ENCODE results near the gene RAP2B.
A peak's percentile ranks its signal among the peaks of the same experiment; 100 is the strongest.
"Not testable (repeated sequence)": the region's sequence is repeated elsewhere in the genome, so short reads cannot be mapped to it uniquely, and the experiment has no call there.

The RAP2B gene

DNA sequence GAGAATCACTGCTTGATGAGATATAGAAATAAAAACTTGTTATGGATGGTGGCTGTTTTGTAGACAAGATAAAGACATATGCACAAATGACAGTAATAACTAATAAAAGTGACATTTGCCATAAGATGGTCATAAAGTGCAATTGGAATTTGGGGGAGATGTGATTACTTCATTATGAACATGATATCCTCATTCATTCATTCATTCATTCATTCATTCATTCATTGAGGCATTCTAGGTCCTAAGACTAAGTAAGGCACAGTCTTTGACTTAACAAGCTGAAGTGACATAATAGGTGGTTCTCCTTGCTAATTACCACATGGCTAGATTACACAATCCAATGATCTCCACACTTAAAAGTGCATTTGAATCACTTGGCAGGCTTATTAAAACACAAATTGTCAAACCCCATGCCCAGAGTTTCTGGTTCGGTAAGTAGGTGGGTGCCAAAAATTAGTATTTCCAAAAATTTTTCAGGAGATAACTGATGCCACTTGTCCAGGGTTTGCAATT lies 18.9 kb downstream of the RAP2B start:
- in situ Hi-C loops (cut with HindIII; ENCODE audit: low pct_ligation_motif_present, low pct_unique_long_range_greater_than_20kb, low sequenced_read_pairs), result no loop called here
- DNase-seq, result no peak

DNA sequence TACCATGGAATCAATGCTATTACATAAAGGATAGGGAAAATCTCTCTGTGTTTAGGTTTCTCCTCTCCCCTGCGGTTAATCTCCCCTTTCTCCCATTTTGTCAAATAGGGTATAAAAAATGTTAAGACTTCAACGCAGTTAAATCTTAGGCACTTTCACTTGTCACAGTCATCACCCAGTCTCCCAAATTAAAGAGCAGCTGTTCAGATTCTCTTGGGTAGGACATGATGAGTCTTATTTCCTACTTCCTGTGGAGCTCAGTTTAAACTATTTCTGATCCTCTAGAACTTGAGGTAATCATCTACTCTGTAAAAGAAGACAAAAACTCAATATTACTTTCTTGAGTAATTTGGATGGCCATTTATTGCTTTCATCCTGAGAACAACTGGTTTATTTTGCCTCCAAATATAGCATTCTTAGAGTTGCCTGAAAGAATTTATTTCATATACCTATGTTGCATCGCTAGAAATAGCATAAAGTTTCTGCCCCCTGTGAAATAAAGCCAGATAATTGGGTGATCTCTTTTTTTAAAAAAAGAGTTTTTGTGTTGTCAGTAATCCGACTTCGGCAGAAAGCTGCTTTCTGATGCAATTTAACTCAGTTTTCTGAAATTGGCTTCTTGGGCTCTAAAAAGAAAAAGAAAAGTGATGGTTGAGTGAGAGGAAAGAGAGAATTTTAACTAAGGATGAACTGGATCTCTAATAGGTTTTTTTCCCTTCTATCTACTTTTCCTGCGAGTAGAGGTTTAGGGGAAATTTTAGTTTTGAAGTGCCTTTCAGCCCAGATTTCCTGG lies 20.7 kb downstream of the RAP2B start:
- DNase-seq, result no peak
- in situ Hi-C loops (cut with HindIII; ENCODE audit: low pct_ligation_motif_present, low pct_unique_long_range_greater_than_20kb, low sequenced_read_pairs), result no loop called here

DNA sequence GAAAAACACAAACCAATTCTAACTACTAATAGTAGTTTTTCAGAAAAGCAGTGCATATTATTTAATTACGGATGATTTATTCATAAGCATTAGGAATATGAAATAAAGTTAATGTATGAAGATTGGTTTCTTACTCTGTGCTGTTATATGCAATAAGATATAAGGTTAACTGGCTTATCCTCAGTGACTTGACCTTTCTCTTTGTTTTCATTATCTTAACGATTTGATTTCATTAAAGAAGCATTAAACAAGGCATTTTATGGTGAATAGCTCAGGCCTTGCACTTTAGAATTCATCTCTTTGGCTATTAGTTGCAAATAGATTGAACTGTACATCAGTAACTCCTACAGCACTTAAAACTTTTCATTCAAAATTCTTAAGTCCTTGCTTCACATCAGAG lies 28.9 kb downstream of the RAP2B start:
- no peak for DNase-seq
- in situ Hi-C loops (cut with HindIII; ENCODE audit: low pct_ligation_motif_present, low pct_unique_long_range_greater_than_20kb, low sequenced_read_pairs), result no loop called here

DNA sequence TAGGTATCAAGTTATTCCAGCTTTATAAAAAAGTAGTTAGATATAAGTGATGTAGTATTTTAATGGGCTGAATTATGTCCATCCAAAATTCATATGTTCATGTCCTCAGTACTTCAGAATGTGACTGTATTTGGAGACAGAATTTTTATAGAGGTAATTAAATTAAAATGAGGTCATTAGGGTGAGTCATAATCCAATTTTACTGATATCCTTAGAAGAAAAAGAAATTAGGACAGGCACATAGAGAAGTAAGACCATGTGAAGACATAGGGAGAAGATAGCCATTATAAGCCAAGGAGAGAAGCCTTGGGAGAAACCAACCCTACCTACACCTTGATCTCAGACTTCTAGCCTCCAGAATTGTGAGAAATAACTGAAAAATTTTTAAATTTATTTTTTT lies 30.3 kb downstream of the RAP2B start:
- DNase-seq, result no peak
- in situ Hi-C loops (cut with HindIII; ENCODE audit: low pct_ligation_motif_present, low pct_unique_long_range_greater_than_20kb, low sequenced_read_pairs), result no loop called here

DNA sequence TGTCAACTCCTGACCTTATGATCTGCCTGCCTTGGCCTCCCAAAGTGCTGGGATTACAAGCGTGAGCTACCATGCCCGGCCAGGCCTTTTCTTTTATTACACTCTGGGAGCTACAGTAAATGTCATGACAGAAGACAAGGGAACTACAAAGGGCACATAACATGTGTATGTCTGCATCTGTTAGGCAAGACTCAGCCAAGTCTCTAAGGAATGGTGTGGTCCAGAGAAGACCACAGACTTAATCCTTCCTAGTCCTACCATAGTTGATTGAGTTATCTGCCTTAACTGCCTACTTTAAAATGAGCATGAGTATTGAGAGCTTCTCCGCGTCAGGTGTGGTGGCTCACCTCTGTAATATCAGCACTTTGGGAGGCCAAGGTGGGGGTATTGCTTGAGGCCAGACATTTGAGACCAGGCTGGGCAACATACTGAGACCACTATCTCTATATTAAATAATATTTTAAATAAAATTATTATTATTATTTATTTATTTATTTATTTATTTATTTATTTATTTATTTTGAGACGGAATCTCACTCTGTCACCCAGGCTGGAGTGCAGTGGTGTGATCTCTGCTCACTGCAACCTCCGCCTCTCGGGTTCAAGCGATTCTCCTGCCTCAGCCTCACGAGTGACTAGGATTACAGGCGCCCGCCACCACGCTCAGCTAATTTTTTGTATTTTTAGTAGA lies 31.9 kb downstream of the RAP2B start:
- DNase-seq; in situ Hi-C loops (cut with HindIII; ENCODE audit: low pct_ligation_motif_present, low pct_unique_long_range_greater_than_20kb, low sequenced_read_pairs): not testable (repeated sequence)

DNA sequence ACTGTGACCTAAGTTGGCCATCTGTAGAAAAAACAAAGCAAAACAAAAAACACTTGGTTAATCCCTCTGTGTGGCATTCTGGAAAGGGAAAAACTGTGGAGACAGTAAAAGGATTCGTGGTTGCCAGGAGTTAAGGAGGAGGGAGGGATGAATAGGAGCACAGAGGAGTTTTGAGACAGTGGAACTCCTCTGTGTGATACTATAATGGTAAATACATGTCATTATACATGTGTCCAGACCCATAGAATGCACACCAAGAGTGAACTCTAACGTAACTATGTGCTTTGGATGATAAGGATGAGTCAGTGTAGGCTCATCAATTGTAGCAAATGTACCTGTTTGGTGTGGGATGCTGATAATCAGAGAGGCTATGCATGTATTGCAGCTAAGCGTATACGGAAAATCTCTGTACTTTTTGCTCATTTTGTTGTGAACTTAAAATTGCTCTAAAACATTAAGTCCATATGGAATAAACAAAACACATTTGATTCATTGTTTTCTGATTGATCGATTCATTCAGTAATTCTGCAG lies 33.4 kb downstream of the RAP2B start:
- no peak for DNase-seq
- in situ Hi-C loops (cut with HindIII; ENCODE audit: low pct_ligation_motif_present, low pct_unique_long_range_greater_than_20kb, low sequenced_read_pairs), result no loop called here

DNA sequence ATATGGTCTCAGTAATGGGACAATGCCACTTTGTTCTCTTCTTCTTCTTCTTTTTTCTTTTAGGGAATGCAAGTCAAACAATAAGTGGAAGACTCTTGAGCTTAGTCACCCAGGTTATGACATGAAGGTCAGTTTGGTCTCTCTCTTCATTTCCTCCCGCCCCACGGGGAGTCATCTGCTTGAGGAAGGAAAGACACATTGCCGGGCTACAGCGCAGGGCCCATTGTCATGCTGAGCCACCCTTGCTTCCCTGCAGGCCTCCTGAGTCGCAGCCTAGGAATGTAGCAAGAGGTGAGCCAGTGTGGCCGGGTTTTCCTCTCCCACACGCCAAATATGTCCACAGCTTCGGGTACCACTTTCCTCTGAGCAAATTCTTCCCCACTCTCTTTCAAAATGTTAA lies 47.6 kb downstream of the RAP2B start:
- peak; percentile 18 for DNase-seq
- in situ Hi-C loops (cut with HindIII; ENCODE audit: low pct_ligation_motif_present, low pct_unique_long_range_greater_than_20kb, low sequenced_read_pairs), result no loop called here

DNA sequence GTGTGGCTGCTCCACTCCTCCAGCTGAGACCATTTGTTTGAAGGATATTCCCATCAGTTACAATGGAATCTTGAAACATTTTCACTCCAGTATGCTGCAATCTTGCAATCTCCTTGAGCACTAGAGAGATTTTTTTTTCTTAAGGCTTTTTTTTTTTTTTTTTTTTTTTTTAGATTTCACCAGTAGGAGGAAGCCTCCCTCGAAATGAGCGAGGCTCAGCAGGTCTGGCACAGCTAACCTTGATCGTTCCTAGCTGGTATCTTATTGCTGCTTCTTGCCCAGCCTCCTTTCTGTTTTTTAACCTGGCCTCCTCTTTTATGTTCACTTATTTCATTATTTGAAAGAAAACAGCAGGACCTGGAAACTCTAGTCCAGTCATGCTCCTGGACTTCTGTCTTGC lies 48.1 kb downstream of the RAP2B start:
- DNase-seq, result no peak
- in situ Hi-C loops (cut with HindIII; ENCODE audit: low pct_ligation_motif_present, low pct_unique_long_range_greater_than_20kb, low sequenced_read_pairs), result no loop called here

DNA sequence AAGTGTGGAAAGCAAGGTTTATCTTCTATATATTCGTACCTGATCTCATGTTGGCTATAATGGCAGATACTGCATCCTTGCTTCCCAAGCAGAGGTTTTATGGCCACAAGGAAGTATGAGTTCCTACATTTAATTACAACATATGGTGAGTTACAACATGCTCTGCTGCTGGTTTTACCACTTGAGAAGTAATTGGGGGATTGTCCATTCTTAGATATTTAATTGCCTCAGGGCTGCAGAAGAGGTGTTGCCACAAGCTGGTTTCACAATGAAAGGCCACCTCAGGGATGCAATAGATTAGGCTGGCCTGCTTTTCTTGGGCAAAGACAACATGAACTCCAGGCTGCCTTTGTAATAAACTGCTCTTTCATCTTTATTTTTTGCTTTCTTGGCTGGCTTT lies 48.6 kb downstream of the RAP2B start:
- in situ Hi-C loops (cut with HindIII; ENCODE audit: low pct_ligation_motif_present, low pct_unique_long_range_greater_than_20kb, low sequenced_read_pairs), result no loop called here
- DNase-seq, result no peak

DNA sequence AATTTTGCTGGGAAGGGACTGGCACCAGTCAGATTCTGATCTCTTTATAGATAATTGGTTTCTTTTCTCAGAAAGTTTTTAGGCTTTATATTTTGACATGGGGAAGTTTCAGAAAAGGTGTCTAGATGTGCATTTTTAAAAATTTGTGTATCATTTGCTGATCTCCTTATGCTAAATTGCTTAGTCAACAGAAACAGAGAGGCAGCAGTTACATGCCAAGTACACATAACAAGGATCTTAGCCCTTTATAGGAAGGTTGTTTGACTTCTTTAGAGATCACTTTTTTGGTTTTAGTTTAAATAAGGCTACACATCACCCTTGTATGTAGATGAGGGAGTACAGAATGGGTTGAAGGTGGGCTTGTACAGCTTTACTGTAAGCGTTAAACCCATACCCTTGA lies 53.5 kb downstream of the RAP2B start:
- no peak for DNase-seq
- in situ Hi-C loops (cut with HindIII; ENCODE audit: low pct_ligation_motif_present, low pct_unique_long_range_greater_than_20kb, low sequenced_read_pairs), result no loop called here

DNA sequence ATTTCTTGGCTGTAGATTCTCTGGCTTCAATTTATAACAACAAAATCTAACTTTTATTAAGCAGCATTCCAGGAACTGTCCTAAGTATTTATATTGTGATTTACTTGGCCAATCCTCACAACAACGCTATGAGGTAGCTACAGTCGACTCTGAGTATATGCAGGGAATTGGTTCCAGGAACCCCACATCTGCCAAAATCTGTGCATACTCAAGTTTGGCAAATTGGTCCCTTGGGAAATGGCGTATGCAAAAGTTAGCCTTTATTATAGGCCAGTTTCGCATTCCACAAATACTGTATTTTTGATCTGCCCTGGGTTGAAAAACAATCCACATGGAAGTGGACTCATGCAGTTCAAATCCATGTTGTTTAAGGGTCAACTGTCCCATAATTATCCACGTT lies 53.9 kb downstream of the RAP2B start:
- in situ Hi-C loops (cut with HindIII; ENCODE audit: low pct_ligation_motif_present, low pct_unique_long_range_greater_than_20kb, low sequenced_read_pairs), result no loop called here
- no peak for DNase-seq

DNA sequence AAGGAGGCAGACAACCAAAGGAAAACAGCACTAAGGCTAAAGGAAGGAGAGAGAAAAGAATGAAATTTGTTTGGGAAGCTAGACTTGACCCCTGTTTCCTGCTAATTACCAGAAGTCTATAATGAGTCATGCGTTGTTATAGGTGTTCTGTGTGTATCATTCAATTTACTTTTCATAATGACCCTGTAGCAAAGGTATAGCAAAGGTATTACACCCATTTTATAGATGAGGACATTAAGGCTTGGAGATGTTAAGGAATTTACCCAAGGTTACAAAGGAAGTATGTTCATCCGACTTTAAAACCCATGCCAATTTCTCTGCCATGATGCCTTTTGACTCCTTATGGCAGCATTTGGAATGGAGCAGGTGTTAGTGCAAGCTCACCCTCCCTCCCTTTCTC lies 54.9 kb downstream of the RAP2B start:
- in situ Hi-C loops (cut with HindIII; ENCODE audit: low pct_ligation_motif_present, low pct_unique_long_range_greater_than_20kb, low sequenced_read_pairs), result no loop called here
- DNase-seq, result no peak

DNA sequence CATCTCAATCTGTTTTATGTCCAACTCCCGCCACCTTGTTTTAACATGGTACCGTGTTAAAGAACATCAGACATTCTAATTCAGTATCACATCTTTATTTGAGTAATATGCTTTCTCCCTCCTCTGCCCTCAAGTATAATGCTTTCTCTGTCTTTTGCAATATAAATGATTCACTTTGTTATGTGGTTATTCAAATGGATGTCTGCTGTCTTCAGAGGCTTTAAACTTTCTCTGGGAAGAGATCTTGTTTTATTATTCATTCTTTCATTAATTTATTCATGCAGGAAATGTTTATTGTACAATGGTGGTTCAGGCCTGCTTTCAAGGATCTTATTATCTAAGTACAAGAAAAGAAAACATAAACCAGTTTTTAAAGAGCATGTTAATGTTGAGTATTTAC lies 57.1 kb downstream of the RAP2B start:
- in situ Hi-C loops (cut with HindIII; ENCODE audit: low pct_ligation_motif_present, low pct_unique_long_range_greater_than_20kb, low sequenced_read_pairs), result no loop called here
- no peak for DNase-seq

All from ACHN (cell line).